Fibroblast of skin of right biceps (primary cell): Measurements from ENCODE around the gene DFFB.
"Not testable (repeated sequence)": the region's sequence is repeated elsewhere in the genome, so short reads cannot be mapped to it uniquely, and the experiment has no call there.

Experiments used
- DNase-seq: peaks from one replicate; pipeline ENCODE4 v3.0.0-alpha.2; 2013

DFFB gene

GRCh38 chr1:3856923-3857790 lies at the start of gene DFFB, which contains the start of gene CEP104:
DFFB (plus strand) TSS chr1:3857476; CDS start chr1:3857604, 128 bp downstream.
CEP104 (minus strand) TSS chr1:3857211; CDS start chr1:3852407, 4,804 bp downstream.
- DNase-seq, result peak; percentile 81

GRCh38 chr1:3807769-3808168 lies 49.5 kb upstream of the DFFB start:
- DNase-seq, result no peak

GRCh38 chr1:3809680-3810079 lies 47.6 kb upstream of the DFFB start:
- DNase-seq, result no peak

GRCh38 chr1:3810149-3810761 lies 47.0 kb upstream of the DFFB start:
- DNase-seq, result not testable (repeated sequence)

- DNase-seq, result no peak
Observed at GRCh38 chr1:3811595-3811911, 45.7 kb upstream of the DFFB start.

- DNase-seq, result no peak
Observed at GRCh38 chr1:3814065-3814464, 43.2 kb upstream of the DFFB start.

- no peak for DNase-seq
Observed at GRCh38 chr1:3814771-3815561, 42.3 kb upstream of the DFFB start.

GRCh38 chr1:3816331-3817137 lies 40.7 kb upstream of the DFFB start:
- DNase-seq, result no peak

- no peak for DNase-seq
Observed at GRCh38 chr1:3817138-3817740, 40.0 kb upstream of the DFFB start.

- no peak for DNase-seq
Observed at GRCh38 chr1:3817821-3818597, 39.3 kb upstream of the DFFB start.

GRCh38 chr1:3819771-3820200 lies 37.5 kb upstream of the DFFB start:
- no peak for DNase-seq

- DNase-seq, result no peak
Observed at GRCh38 chr1:3820316-3820715, 37.0 kb upstream of the DFFB start.

- no peak for DNase-seq
Observed at GRCh38 chr1:3821004-3821403, 36.3 kb upstream of the DFFB start.

GRCh38 chr1:3821447-3821846 lies 35.8 kb upstream of the DFFB start:
- no peak for DNase-seq

GRCh38 chr1:3821908-3822307 lies 35.4 kb upstream of the DFFB start:
- DNase-seq, result no peak

GRCh38 chr1:3822421-3822820 lies 34.9 kb upstream of the DFFB start:
- DNase-seq, result no peak

- DNase-seq, result no peak
Observed at GRCh38 chr1:3824650-3825049, 32.6 kb upstream of the DFFB start.

GRCh38 chr1:3825356-3825755 lies 31.9 kb upstream of the DFFB start:
- DNase-seq, result no peak

GRCh38 chr1:3827813-3828307 lies 29.4 kb upstream of the DFFB start:
- DNase-seq, result no peak

- DNase-seq, result no peak
Observed at GRCh38 chr1:3828391-3828790, 28.9 kb upstream of the DFFB start.

- DNase-seq, result peak; percentile 17
Observed at GRCh38 chr1:3831689-3832088, 25.6 kb upstream of the DFFB start.
